DND-41 (cell line): ENCODE results near the gene MAN2B2.

Source experiments
- EZH2 ChIP-seq: IDR thresholded peaks from 3 replicates; pipeline ENCODE4 v1.6.1; 2012; ENCODE audit warnings: borderline replicate concordance, low read depth, mild to moderate bottlenecking, moderate library complexity, low read length, inconsistent platforms; ENCODE audit not compliant: severe bottlenecking
- TF ChIP-seq, protein P1 (sequence below): IDR thresholded peaks from 2 replicates; pipeline ENCODE4 v1.5.1; 2012; ENCODE audit warnings: borderline replicate concordance, low read length, moderate library complexity, mild to moderate bottlenecking; ENCODE audit not compliant: poor library complexity, severe bottlenecking; ENCODE audit errors: extremely low read depth

DNA sequence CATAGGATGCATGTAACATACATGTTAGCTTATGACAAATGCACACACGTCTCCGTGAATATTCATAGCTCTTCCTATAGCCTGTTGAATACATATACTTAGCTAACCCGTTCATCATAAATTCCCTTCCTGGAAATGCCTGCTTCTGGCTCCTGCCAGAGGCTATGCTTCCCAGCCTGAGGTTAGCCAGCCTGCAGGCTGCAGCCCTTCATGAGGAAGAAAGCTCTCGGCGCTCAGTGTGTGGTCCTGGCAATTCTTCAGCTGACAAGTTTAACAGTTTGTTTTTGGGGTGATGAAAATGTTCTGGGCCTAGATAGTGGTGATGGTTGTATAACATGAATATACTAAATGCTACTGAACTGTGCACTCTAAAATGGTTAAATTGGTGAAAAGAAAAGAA, 48.8 kb upstream of the MAN2B2 start:
- TF ChIP-seq, protein P1, sequence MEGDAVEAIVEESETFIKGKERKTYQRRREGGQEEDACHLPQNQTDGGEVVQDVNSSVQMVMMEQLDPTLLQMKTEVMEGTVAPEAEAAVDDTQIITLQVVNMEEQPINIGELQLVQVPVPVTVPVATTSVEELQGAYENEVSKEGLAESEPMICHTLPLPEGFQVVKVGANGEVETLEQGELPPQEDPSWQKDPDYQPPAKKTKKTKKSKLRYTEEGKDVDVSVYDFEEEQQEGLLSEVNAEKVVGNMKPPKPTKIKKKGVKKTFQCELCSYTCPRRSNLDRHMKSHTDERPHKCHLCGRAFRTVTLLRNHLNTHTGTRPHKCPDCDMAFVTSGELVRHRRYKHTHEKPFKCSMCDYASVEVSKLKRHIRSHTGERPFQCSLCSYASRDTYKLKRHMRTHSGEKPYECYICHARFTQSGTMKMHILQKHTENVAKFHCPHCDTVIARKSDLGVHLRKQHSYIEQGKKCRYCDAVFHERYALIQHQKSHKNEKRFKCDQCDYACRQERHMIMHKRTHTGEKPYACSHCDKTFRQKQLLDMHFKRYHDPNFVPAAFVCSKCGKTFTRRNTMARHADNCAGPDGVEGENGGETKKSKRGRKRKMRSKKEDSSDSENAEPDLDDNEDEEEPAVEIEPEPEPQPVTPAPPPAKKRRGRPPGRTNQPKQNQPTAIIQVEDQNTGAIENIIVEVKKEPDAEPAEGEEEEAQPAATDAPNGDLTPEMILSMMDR = no peak
- no peak for TF ChIP-seq EZH2
